Colonic mucosa (tissue), 4 donors: Measurements from ENCODE around the gene UNC13C. TPM values are rescaled to one million over a fixed set of nuclear protein-coding genes. Genes with fewer than 3 reads are reported as not detected.

Experiments used
- DNase-seq: peaks from one replicate; pipeline ENCODE4 v3.0.0-alpha.2; 2020
- H3K27ac ChIP-seq: fragments of 200-600 bp; one replicate; pipeline ENCODE4 v1.8.0; 2021
- H3K27me3 ChIP-seq: fragments of 200-600 bp; one replicate; pipeline ENCODE4 v1.8.0; 2021
- H3K36me3 ChIP-seq: fragments of 200-600 bp; one replicate; pipeline ENCODE4 v1.8.0; 2021
- H3K4me1 ChIP-seq: fragments of 200-600 bp; one replicate; pipeline ENCODE4 v1.8.0; 2021; ENCODE audit warnings: mild to moderate bottlenecking
- H3K4me3 ChIP-seq: fragments of 200-600 bp; one replicate; pipeline ENCODE4 v1.8.0; 2021
- H3K9ac ChIP-seq, 2 donors: one replicate each; pipeline ENCODE4 v1.7.0; 2013; ENCODE audit warnings: control low read depth in 2 of 2, low read depth in 2 of 2, low read length in 2 of 2
- H3K9me3 ChIP-seq: fragments of 200-600 bp; one replicate; pipeline ENCODE4 v1.8.0; 2021
- CTCF ChIP-seq: fragments of 200-600 bp; IDR thresholded peaks from one replicate; pipeline ENCODE4 v1.8.0; 2022; ENCODE audit warnings: antibody characterized with exemption, mild to moderate bottlenecking
- intact Hi-C: fragments of 100-400 bp; cut with DNase I; formaldehyde crosslinking; loops from one replicate; pipeline ENCODE4 v1.14.1; 2022
- total RNA-seq, 2 donors: library from RNA; stranded (reverse); fragmentation: NEBNext Ultra II Directional in 1 of 2; extraction: Animal tissue kit (Norgen Biotek cat#: 25700) in 1 of 2; gene quantifications; one replicate each; pipeline ENCODE4 v1.2.1, GENCODE V29; 2021
- donor health status: healthy.
- donor health status: DM: no; HTN: no; CAD: no.
- donor health status: DM: no; HTN: no; CAD: no.

UNC13C gene
- total RNA-seq, 2 donors from 2014 or later = 0.05 to 0.13 TPM

GRCh38 chr15:54347082-54347827, 369.0 kb downstream of the UNC13C start:
- no peak overlapping the region for H3K27ac ChIP-seq
- H3K27me3 ChIP-seq = no peaks in the 10 kb centered on the region
- no peak overlapping the region for H3K4me3 ChIP-seq
- no peaks in the 10 kb centered on the region for H3K4me1 ChIP-seq
- intact Hi-C loops = no loop called here
- H3K9ac ChIP-seq = no peak overlapping the region
- no peaks in the 10 kb centered on the region for H3K9me3 ChIP-seq
- H3K36me3 ChIP-seq = no peaks in the 10 kb centered on the region
- no peak for DNase-seq
- TF ChIP-seq CTCF = no peak

- DNase-seq = no peak
- no peaks in the 10 kb centered on the region for H3K9me3 ChIP-seq
- H3K27me3 ChIP-seq = no peaks in the 10 kb centered on the region
- H3K9ac ChIP-seq = no peak overlapping the region
- TF ChIP-seq CTCF = no peak
- no peak overlapping the region for H3K4me3 ChIP-seq
- no peaks in the 10 kb centered on the region for H3K4me1 ChIP-seq
- H3K27ac ChIP-seq = no peak overlapping the region
- no peaks in the 10 kb centered on the region for H3K36me3 ChIP-seq
- intact Hi-C loops = no loop called here
These were observed 375.5 kb downstream of the UNC13C start for GRCh38 chr15:54353726-54354125.

- H3K36me3 ChIP-seq = no peaks in the 10 kb centered on the region
- intact Hi-C loops = no loop called here
- H3K27ac ChIP-seq = no peak overlapping the region
- no peaks in the 10 kb centered on the region for H3K4me1 ChIP-seq
- H3K9ac ChIP-seq = no peak overlapping the region
- no peak overlapping the region for H3K4me3 ChIP-seq
- no peaks in the 10 kb centered on the region for H3K27me3 ChIP-seq
- TF ChIP-seq CTCF = no peak
- H3K9me3 ChIP-seq = no peaks in the 10 kb centered on the region
- DNase-seq = no peak
These were observed 376.1 kb downstream of the UNC13C start for GRCh38 chr15:54354341-54354740.

GRCh38 chr15:54364961-54365360, 386.7 kb downstream of the UNC13C start:
- intact Hi-C loops = no loop called here
- Histone ChIP-seq H3K9ac (no peak overlapping the region), H3K27ac (no peak overlapping the region), H3K9me3 (no peaks in the 10 kb centered on the region), H3K27me3 (no peaks in the 10 kb centered on the region), H3K36me3 (no peaks in the 10 kb centered on the region), H3K4me1 (no peaks in the 10 kb centered on the region), H3K4me3 (no peak overlapping the region)
- TF ChIP-seq CTCF = no peak
- no peak for DNase-seq

- DNase-seq = no peak
- no peak overlapping the region for H3K27ac ChIP-seq
- H3K9ac ChIP-seq = no peak overlapping the region
- no peaks in the 10 kb centered on the region for H3K27me3 ChIP-seq
- H3K9me3 ChIP-seq = no peaks in the 10 kb centered on the region
- no peak for TF ChIP-seq CTCF
- intact Hi-C loops = no loop called here
- H3K36me3 ChIP-seq = no peaks in the 10 kb centered on the region
- no peak overlapping the region for H3K4me3 ChIP-seq
- H3K4me1 ChIP-seq = no peaks in the 10 kb centered on the region
These were observed 395.1 kb downstream of the UNC13C start for GRCh38 chr15:54373332-54373731.
